Non-pigmented ciliary epithelial cell (primary cell): ENCODE measurements around the gene KLHL2.

Experiments
- DNase-seq: peaks from one replicate; pipeline ENCODE4 v3.0.0-alpha.2; 2010; ENCODE audit warnings: low read depth

The KLHL2 gene

GRCh38 chr4:165369522-165369921 lies 162.2 kb downstream of the KLHL2 start:
- DNase-seq, result no peak

DNA sequence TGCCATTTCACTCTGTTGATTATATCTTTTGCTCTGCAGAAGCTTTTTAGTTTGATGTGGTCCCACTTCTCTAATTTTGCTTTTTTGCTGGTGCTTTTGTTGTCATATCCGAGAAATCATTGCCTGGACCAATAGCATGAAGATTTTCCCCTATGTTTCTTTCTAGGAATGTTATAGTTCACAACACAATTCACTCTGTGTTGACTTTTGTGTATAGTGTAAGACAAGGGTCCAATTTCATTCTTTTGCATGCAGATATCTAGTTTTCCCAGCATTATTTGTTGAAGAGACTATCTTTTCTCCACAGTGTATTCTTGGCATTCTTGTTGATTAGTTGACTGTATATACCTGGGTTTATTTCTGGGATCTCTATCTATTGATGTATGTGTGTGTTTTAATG lies 163.2 kb downstream of the KLHL2 start:
- no peak for DNase-seq
